ENCODE measurements around the gene COPB1.

Gene COPB1

DNA sequence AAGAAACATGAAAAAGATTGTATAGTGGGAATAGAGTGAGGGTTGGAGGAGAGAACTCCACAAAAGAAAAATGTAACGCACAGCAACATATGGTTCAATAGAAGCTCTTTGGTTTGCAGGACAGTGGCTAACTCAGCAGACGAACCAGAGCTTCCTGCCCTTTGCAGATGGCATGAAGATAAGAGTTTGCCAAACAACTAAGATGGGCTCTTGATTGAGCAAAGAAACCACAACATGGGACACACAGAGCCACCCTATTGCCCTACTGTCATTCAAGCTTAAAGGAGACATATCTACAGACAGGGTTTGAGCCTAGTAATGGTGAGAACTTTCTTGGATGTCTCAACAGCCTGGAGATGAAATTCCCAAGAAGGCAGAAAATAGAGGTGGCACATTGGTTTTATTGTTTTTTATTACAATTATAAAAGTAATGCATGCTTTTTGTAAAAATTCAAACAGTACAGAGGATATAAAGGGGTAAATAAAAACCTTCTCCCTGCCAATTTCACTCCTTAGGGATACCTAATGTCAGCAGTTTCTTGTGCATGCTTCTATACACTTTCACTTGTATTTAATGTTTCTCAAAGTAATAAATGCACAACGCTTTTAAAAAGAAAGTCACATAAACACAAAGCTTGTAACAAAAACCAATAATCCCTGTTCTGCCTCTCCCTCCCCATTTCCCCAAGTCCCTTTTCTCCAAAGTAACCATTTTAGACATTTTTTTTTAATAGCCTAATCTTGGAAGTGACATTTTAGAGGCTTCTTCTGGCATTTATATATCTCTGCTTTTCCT is 63.7 kb downstream of the COPB1 start:
- no peak for DNase-seq (ENCODE audit: low read depth in 2 of 2)

DNA sequence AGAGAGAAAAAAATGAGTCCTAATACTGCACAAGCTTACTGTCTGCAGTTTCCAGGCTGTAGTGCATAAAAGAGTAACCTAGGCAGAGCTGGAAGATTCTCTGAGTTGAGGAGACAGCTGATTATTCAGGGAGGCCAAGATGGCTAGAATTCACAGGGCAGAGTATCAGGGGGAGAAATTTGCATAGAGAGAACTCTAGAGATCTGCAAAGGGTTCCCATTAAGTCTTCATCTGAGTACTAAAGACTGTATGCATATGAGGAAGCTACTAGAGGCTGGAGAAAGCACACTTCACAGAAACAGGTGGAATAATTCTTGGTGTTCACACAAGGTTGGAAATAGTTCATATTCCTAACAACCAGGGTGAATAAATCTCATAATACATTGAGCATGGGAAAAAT is 74.0 kb downstream of the COPB1 start:
- DNase-seq (ENCODE audit: low read depth in 2 of 2): no peak

DNA sequence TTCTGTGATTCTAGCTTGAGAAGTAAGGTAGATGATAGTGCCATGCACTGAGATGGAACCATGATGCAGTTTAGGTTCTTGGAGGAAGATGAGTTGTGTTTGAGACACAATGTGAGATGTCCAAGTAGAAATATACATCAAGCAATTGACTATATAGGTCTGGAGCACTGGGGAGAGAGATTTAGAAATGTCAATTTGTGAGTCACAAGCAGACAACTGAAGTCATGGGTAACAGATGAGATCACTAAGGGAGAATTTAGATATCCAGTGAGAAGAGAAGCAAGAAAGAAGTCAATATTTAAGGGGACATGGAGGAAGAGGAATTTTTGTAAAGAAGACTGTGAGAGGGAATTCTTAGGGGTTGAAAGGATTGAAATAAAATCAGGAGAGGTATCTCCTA is 75.5 kb downstream of the COPB1 start:
- no peak for DNase-seq (ENCODE audit: low read depth in 2 of 2)

DNA sequence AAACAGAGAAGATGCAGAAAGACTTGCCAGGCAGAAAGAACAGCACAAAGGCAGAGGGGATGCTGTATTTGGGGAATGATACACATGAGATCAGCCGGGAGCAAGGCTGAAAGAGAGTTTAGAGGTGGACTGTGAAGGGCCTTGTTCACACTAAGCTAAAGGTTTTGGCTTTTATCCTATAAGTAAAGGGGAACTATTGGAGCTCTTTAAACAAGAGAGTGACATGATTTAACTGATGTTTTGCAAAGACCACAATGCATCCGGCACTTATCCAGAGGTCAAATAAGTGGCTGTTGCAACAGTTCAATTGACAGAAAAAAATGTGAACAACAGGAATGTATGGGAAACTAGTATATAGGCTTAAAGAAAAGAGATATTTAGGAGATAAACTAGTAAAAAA is 76.0 kb downstream of the COPB1 start:
- no peak for DNase-seq (ENCODE audit: low read depth in 2 of 2)

DNA sequence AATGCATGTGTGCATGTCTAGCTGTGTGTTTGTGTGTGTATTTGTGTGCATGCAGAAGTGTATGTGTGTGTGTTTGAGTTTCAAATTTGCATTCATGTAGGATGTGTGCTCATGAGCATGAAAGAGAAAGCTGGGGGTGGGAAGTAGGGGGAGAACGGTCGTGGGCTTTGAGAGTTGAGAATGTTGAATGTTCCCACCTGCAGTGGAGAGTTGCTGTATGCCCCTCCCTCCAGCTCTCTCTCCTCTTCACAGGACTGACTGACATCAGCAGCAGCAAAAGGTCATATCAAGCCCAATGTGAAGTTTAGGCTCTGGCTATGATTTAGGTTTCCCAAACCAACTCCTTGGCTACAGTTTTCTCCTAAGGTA is 76.8 kb downstream of the COPB1 start:
- no peak for DNase-seq (ENCODE audit: low read depth in 2 of 2)

DNA sequence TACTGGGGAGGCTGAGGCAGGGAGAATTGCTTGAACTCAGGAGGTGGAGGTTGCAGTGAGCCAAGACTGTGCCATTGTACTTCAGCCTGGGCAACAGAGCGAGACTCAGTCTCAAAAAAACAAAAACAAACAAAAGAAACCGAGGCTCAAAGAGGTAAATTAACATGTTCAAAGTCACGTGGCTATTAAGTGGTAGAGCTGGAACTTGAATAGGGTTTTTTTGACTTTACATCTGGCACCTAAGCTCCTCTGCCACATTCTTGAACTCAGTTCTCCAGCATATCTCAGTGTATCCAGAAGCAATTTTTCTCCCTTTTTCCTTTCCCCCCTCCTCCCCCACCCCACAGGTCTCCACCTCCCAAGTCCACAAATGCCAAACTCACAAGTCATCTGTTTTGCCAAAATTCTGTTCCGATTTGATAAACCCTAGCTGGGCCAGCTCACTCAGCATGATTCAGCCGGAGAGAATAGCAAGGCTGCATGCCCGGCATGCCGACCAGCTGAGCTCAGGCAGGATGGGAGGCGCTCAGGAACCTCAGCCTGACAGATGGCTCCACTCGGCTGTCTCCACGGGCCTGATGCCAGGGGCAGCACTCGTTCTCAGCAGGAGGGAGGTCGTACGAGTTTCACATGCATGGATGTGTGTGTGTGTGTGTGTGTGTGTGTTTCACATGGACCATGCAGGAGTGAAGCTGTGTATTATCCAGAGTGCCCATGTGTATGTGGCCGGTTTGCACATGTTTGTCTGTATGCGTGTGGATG is 77.4 kb downstream of the COPB1 start:
- no peak for DNase-seq (ENCODE audit: low read depth in 2 of 2)

DNA sequence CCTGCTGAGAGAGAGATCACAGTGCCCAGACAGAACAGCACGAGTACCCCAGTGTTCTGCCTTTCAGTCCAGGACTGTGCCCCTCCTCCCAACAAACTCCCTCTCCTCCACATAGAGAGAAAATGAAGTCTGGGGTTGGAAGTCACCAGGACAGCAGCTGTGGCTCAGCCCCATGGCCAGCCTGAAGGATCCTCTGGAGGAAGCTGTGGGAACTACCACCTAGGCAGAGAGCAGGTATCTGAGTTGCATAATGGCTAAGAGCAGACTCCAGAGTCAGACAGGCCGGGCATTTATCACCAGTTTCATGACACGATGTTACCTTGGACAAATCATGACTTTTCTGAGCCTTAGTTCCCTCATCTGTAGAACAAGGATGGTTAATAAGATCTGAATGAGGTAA is 79.4 kb downstream of the COPB1 start:
- DNase-seq (ENCODE audit: low read depth in 2 of 2): no peak

DNA sequence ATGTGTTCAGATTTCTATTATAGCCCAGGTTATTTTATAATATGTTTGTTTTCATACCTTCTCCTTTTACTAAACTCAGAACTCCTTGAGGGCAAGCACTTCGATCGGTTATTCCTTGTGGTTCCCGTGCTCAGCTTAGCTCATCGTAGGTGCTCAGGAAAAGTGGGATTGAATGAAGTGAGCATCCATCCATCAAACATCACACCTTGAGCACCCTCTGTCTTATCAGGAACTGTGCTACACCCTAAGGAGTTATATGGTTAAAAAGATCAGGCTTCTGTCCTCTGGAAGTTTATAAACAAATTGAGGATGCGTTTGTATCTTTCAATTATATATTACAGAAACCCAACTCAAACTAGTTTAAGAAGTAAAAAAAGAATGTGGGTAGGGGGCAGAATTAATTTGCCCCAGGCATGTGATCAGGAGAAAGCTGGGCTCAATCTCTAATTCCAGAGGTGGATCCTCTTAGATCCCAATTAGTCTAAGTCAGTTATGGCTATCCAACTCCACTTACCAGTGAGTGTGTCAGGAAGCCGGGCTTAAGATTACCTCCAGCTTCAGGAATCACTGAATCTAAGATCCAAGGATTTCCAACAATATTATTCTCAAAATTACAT is 80.7 kb downstream of the COPB1 start:
- DNase-seq (ENCODE audit: low read depth in 2 of 2): no peak

DNA sequence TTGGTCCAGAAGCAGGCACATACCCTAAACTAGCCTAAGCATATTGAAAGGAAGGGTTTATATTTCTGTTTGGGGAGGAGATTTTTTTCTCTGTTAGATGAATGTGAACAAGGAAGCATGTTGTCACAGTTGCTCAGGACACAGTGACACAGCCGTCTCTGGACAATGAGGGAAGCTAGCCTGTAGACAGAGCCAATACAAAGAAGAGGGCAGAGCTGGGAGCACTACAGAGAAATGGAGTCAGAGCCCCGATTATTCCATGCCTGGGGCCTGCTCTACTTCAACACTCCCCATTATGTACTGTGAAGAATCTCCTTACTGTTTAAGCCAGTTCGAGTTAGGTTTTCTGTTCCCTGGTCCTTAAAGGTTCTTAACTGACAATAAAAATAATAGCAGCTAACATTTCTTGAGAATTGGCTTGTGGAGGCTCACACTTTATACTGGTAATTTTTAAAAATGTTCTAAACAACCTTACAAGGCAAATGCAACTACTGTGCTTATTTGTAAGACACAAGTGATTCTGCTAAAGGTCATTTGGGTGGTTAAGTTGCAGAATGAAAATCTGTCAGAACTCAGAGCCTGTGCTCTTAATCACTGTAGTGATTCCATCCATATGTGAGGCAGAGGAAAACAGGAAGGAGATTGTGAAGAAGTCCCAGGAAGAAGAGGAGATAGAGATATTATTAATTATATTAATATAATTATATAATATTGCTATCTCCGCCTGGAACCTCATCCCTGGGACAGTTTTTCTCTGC is 81.8 kb downstream of the COPB1 start:
- no peak for DNase-seq (ENCODE audit: low read depth in 2 of 2)

DNA sequence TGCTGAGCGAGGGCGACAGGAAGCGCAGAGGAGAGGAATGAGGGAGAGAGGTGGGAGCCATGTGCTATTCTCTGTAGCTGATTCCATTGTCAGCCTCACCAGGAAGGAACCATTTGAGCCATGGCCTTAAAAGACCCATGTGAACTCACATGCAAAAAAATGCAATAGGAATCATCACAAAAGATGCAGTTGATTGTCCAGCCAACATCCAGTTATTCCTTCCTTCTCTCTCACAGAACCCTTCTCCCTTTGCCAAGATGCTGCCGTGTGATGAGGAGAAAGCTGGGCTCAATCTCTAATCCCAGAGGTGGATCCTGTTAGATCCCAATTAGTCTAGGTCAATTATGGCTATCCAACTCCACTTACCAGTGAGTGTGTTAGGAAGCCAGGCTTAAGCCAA is 82.4 kb downstream of the COPB1 start:
- no peak for DNase-seq (ENCODE audit: low read depth in 2 of 2)

DNA sequence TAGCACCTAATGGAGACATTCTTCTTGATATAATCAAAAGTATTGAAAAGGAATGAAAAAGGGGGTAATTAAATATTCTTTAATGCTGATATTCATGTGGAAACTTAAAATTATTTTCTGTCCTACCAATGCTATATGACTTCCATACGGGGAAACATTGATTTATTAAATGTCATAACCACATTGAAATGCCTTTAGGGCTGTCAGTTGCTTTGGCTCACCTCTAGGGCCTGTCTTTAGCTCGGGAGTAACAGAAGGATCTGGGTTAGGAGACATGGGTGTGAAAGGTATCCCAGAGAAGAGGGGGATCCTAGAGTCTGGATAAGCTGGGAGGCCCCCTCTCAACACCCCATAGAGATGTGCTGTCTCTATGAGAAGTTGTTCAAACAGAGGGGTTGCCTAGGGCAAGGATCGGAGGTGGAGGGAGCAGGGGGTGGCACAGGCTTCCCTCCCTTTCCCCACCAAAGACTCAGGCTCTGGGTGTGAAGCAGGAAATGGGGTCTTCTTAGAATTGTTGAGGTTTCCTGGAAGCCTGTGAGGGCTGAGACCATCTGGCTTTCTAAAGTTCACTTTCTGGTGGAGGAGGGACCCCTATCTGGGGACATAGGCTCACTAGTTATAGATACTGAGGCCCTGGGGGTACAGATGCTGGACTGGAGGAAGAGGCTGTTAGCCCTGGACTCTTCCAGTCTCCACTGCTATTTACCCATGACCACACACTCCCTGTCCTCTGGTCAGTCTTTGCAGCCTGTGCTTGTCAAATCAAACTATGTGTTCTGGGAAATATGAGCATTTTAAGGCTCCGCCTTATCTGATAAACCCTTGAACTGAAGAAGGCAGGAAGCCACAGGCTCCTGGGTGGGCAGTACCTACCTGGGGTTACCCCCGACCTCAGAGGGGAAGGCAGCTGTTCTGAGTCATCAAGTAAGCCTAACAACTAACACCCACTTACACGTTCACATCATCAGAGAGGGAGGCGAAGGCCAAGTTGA is 84.8 kb downstream of the COPB1 start:
- DNase-seq (ENCODE audit: low read depth in 2 of 2): peak; percentile 20 to 33

DNA sequence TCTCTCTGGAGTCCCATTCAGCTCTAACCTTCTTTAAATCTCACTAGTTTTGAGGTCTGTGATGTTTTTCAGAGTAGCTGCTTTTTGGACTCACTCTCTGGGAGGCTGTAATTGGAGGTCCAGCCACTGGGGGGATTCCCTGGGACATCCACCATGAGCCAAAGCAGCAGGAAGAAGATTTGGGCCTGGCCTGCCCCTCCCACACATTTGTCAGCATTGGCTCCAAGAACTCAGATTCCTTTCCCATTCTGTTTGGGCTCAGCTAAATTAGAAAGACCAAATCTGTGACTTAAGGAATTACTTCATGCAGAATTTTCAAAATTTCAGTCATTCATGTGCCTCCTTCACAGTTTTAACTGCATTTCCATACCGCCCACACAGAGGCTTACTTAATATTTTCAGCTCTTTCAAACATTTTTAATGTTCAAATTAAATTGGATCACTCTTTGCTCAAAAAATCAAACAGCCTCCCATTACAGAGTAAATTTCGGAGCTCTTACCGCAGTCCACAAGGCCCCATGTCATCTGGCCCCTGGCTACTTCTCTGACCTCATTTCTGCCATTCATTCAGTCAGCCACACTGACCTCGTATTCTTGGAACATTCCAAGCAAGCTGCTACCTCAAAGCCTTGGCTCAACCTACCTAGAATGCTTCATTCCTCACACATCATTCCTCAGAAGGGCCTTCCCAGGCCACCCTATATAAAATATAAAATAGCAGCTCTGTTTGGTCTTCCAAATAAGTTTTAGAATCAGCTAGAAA is 86.1 kb downstream of the COPB1 start:
- no peak for DNase-seq (ENCODE audit: low read depth in 2 of 2)

DNA sequence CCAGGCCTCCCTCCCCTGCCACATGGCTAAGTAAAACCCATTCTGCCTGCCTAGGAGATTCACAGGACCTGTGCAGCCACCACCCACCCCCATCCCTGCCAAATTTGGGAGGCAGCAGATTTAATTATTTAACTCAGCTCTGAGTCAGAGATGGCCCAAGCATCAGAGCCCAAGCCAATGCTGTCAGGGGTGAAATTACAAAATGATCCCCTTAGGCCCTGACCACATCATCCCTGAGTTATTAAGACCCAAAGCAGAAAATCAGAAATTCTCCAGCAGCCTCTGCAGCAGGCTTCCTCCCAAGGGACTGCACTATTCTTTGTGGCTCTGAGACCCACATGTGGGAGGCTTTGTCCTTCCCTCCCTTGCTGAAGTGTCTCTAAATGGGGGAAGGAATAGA is 87.8 kb downstream of the COPB1 start:
- DNase-seq (ENCODE audit: low read depth in 2 of 2): no peak

DNA sequence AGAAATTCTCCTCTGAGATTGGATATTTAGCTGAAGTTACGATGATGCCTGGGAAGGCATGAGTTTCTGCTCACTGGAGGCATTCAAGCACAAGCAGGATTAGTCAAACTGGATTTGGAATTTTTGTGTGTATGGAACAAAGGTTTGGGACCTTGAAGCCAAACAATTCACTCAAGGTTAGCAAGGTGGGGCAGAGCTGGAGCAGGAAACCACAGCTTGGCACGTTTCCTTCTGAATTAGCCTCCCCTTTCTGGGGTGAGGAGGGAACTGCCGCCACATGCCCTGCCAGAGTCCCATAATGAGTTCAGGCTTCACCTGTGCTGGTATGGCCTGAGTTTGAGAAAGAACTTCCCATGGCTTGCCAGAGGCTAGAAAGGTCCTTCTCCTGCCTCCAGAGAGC is 89.7 kb downstream of the COPB1 start:
- no peak for DNase-seq (ENCODE audit: low read depth in 2 of 2)

DNA sequence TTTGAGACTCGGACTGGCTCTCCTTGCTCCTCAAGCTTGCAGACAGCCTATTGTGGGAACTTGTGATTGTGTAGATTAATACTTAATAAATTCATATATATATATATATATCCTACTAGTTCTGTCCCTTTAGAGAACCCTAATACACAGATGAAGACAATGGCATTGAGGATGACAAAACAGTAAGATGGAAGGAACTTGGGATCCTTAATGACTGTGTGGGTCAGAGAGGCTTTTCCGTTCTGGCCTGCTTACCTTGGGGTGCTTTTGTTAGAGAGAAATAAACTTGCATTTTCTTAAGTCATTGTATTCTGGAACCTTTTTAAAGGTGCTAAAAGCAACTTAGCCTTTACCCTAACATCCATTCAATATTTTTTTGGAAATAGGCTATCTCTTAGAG is 91.0 kb downstream of the COPB1 start:
- DNase-seq (ENCODE audit: low read depth in 2 of 2): no peak
